ENCODE measurements around the gene UGT1A9. TPM values are rescaled to one million over a fixed set of nuclear protein-coding genes. Genes with fewer than 3 reads are reported as not detected.
"Not testable (repeated sequence)": the region's sequence is repeated elsewhere in the genome, so short reads cannot be mapped to it uniquely, and the experiment has no call there.

UGT1A9 gene
- total RNA-seq, 4 donors from 2014 or later, result not detected

- Histone ChIP-seq H3K27ac (no peak within 1 kb of the TSS), H3K9me3 (no peaks in the 10 kb centered on the region), H3K4me3 (replicated peaks in 1 of 3) (no peak within 1 kb of the TSS), H3K4me1 (no peaks in the 10 kb centered on the region), H3K36me3 (no peaks in the 10 kb centered on the region), H3K27me3 (no peaks in the 10 kb centered on the region)
- 84 to 88% methylated on average over 12 to 13 of the region's 14 CpGs for WGBS, 2 donors
- no peak for TF ChIP-seq POLR2A (IDR thresholded peaks at IDR 0.05)
- TF ChIP-seq CTCF (IDR thresholded peaks at IDR 0.05), result no peak
- intact Hi-C loops (cut with DNase I), result no loop called here
- no peak for DNase-seq
Observed at GRCh38 chr2:233712611-233713261, 41.0 kb downstream of the UGT1A9 start, which contains the start of gene UGT1A5. UGT1A5 (plus strand) TSS chr2:233712907; CDS start chr2:233712992, 85 bp downstream.

GRCh38 chr2:233713262-233713615, 41.5 kb downstream of the UGT1A9 start:
- WGBS, 2 donors, result 67 to 76% methylated on average over 7 of the region's 7 CpGs
- Histone ChIP-seq H3K27ac (no peak overlapping the region), H3K4me1 (no peaks in the 10 kb centered on the region), H3K9me3 (no peaks in the 10 kb centered on the region), H3K36me3 (no peaks in the 10 kb centered on the region), H3K4me3 (replicated peaks in 1 of 3) (no peak overlapping the region), H3K27me3 (no peaks in the 10 kb centered on the region)
- intact Hi-C loops (cut with DNase I), result no loop called here
- TF ChIP-seq POLR2A (IDR thresholded peaks at IDR 0.05) (no peak), CTCF (IDR thresholded peaks at IDR 0.05) (no peak)
- no peak for DNase-seq

- Histone ChIP-seq H3K27ac (no peak overlapping the region), H3K4me1 (no peaks in the 10 kb centered on the region), H3K36me3 (no peaks in the 10 kb centered on the region), H3K4me3 (replicated peaks in 1 of 3) (no peak overlapping the region), H3K27me3 (no peaks in the 10 kb centered on the region), H3K9me3 (no peaks in the 10 kb centered on the region)
- DNase-seq, result no peak
- WGBS, 2 donors, result 82 to 88% methylated on average over 2 of the region's 2 CpGs
- no peak for TF ChIP-seq CTCF (IDR thresholded peaks at IDR 0.05)
- TF ChIP-seq POLR2A (IDR thresholded peaks at IDR 0.05), result no peak
- intact Hi-C loops (cut with DNase I), result no loop called here
Observed at GRCh38 chr2:233714121-233714520, 42.4 kb downstream of the UGT1A9 start.

DNA sequence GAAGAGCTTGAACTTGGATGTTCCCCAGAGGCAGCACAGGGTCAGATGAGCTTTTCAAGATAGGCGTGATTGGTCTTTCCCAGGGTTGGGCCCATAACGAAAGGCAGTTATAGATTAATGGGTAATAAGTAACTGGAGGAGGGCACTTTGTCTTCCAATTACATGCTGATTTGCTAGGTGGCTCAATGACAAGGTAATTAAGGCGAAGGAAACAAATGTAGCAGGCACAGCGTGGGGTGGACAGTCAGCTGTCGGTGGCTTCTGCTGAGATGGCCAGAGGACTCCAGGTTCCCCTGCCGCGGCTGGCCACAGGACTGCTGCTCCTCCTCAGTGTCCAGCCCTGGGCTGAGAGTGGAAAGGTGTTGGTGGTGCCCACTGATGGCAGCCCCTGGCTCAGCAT, 46.9 kb downstream of the UGT1A9 start, which contains the start of gene UGT1A4:
Gene UGT1A4 (plus strand): TSS at position 185 of the 400 bp plus-strand sequence. CDS start 85 bp downstream, at position 270.
- Histone ChIP-seq H3K27ac (no peak within 1 kb of the TSS), H3K4me1 (no peaks in the 10 kb centered on the region), H3K36me3 (no peaks in the 10 kb centered on the region), H3K27me3 (no peaks in the 10 kb centered on the region), H3K9me3 (no peaks in the 10 kb centered on the region), H3K4me3 (replicated peaks in 1 of 3) (no peak within 1 kb of the TSS)
- no peak for TF ChIP-seq CTCF (IDR thresholded peaks at IDR 0.05)
- no peak for TF ChIP-seq POLR2A (IDR thresholded peaks at IDR 0.05)
- intact Hi-C loops (cut with DNase I), result no loop called here
- no peak for DNase-seq
- WGBS, 2 donors, result 81 to 91% methylated on average over 6 to 7 of the region's 7 CpGs

DNA sequence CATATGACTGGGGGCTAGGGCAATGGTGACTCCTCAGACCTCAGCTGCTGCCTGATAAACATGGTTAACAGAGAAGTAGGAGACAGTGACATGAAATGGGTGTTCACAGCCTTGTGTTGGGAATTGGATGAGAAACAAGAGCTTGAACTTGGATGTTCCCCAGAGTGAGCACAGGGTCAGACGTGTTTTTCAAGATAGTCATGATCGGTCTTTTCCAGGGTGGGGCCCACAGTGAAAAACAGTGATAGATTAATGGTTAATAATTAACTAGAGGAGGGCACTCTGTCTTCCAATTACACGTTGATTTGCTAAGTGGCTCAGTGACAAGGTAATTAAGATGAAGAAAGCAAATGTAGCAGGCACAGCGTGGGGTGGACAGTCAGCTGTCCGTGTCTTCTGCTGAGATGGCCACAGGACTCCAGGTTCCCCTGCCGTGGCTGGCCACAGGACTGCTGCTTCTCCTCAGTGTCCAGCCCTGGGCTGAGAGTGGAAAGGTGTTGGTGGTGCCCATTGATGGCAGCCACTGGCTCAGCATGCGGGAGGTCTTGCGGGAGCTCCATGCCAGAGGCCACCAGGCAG, 57.1 kb downstream of the UGT1A9 start, which contains the start of gene UGT1A3:
Gene UGT1A3 (plus strand): TSS at position 320 of the 579 bp plus-strand sequence. CDS start 85 bp downstream, at position 405.
- TF ChIP-seq CTCF (IDR thresholded peaks at IDR 0.05) (no peak), POLR2A (IDR thresholded peaks at IDR 0.05) (no peak)

DNA sequence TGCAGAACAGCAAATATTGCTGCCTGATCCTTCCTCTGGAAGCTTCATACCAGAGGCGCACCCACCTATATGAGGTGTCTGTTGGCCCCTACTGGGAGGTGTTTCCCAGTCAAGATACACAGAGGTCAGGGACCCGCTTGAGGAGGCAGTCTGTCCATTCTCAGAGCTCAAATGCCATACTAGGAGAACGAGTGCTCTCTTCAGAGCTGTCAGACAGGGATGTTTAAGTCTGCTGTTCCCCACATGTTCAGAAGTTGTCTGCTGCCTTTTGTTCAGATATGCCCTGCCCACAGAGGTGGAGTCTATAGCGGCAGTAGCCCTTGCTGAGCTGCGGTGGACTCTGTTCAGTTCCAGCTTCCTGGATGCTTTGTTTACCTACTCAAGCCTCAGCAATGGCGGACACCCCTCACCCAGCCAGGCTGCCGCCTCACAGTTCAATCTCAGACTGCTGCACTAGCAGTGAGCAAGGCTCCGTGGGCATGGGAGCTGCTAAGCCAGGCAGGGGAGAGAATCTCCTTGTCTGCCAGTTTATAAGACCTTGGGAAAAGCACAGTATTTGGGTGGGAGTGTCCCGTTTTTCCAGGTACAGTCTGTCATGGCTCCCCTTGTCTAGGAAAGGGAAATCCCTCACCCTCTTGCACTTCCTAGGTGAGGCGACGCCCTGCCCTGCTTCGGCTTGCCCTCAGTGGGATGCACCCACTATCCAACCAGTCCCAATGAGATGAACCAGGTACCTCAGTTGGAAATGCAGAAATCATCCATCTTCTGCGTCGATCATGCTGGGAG, 65.4 kb downstream of the UGT1A9 start:
- WGBS, 2 donors, result 85 to 91% methylated on average over 10 to 13 of the region's 14 CpGs
- H3K4me1 ChIP-seq; H3K27me3 ChIP-seq; H3K36me3 ChIP-seq; H3K9me3 ChIP-seq; DNase-seq; intact Hi-C loops (cut with DNase I); H3K27ac ChIP-seq; H3K4me3 ChIP-seq (replicated peaks in 1 of 3): not testable (repeated sequence)

More for the DNA sequence above, 57.1 kb downstream of the UGT1A9 start, which contains the start of gene UGT1A3:
- no peaks in the 10 kb centered on the region for H3K4me1 ChIP-seq
- 88 to 89% methylated on average over 8 of the region's 8 CpGs for WGBS, 2 donors
- H3K9me3 ChIP-seq, result no peaks in the 10 kb centered on the region
- intact Hi-C loops (cut with DNase I), result no loop called here
- DNase-seq, result no peak
- H3K4me3 ChIP-seq (replicated peaks in 1 of 3), result no peak within 1 kb of the TSS
- H3K36me3 ChIP-seq, result no peaks in the 10 kb centered on the region
- H3K27me3 ChIP-seq, result no peaks in the 10 kb centered on the region
- no peak within 1 kb of the TSS for H3K27ac ChIP-seq

All from thyroid gland (tissue), 4 donors.